Measurements from ENCODE around the gene TNFSF8. TPM values are rescaled to one million over a fixed set of nuclear protein-coding genes. Genes with fewer than 3 reads are reported as not detected.

TNFSF8 gene, protein sequence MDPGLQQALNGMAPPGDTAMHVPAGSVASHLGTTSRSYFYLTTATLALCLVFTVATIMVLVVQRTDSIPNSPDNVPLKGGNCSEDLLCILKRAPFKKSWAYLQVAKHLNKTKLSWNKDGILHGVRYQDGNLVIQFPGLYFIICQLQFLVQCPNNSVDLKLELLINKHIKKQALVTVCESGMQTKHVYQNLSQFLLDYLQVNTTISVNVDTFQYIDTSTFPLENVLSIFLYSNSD
- not detected in 2 replicates for total RNA-seq

DNA sequence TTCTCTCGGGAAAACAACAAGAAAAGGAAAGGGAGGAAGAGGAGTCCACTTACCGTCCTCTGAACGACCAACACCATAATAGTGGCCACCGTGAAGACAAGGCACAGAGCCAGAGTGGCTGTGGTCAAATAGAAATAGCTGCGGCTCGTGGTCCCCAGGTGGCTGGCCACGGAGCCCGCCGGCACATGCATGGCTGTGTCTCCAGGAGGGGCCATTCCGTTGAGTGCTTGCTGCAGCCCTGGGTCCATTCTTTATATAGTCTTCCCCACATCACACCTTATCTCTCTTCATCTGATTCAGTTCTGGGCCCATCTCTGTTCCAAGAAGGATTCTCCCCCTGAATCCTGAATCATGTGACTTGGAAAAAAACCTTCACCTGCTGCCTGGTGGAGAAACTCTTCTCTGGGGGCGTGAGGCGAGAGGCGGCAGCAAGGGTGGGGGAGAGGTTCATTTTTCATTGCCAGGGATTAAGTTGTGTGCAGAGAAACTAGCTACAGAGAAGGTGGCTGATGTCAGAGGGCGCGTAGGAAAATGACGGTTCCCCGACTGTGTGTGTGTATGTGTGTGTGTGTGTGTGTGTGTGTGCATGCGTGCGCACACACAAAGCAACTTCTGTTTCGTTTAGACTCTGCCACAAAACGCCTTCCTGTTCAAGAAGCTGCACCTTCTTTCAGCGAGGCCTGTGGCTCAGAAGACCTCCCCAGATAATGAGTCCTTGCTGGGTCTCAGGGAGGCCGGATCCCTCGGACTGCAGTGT, at the start of gene TNFSF8:
Gene TNFSF8, minus strand, starts transcription at position 536 of the 757 bp plus-strand sequence. Its CDS starts 288 bp downstream, at position 248.
- no peaks in the 10 kb centered on the region for H3K36me3 ChIP-seq (ENCODE audit: control insufficient read depth, insufficient read depth, low read length)
- H3K4me3 ChIP-seq (ENCODE audit: low read depth, low read length): no peak within 1 kb of the TSS
- TF ChIP-seq, protein P1, sequence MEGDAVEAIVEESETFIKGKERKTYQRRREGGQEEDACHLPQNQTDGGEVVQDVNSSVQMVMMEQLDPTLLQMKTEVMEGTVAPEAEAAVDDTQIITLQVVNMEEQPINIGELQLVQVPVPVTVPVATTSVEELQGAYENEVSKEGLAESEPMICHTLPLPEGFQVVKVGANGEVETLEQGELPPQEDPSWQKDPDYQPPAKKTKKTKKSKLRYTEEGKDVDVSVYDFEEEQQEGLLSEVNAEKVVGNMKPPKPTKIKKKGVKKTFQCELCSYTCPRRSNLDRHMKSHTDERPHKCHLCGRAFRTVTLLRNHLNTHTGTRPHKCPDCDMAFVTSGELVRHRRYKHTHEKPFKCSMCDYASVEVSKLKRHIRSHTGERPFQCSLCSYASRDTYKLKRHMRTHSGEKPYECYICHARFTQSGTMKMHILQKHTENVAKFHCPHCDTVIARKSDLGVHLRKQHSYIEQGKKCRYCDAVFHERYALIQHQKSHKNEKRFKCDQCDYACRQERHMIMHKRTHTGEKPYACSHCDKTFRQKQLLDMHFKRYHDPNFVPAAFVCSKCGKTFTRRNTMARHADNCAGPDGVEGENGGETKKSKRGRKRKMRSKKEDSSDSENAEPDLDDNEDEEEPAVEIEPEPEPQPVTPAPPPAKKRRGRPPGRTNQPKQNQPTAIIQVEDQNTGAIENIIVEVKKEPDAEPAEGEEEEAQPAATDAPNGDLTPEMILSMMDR (IDR thresholded peaks at IDR 0.05; ENCODE audit: insufficient read depth, low read length, severe bottlenecking): no peak
- DNase-seq (ENCODE audit: low read depth) (no peak), FAIRE-seq (no peak)
- peaks cover 11% of the 10 kb centered on the region for H3K27me3 ChIP-seq (ENCODE audit: control insufficient read depth, insufficient read depth, low read length)

DNA sequence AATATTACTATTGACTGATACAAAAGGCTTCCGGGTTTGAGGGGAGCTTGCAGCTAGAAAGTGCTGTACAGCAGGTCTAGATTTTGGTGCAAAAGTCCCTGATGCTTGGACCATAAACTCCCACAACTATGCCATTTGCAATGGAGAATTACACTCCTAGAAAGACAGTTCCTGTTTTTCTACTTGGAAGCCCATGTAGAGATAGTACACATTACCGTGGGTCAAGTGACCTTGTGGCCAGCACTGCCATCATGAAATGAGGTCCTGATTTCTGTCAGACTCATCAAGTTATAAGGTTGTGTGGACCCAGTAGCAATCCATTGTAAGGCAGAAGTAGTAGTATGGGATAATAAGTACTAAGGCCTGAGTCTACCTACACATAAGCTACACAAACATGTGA, 42.8 kb upstream of the TNFSF8 start:
- Histone ChIP-seq H3K36me3 (ENCODE audit: control insufficient read depth, insufficient read depth, low read length) (no peaks in the 10 kb centered on the region), H3K4me3 (ENCODE audit: low read depth, low read length) (no peak overlapping the region), H3K27me3 (ENCODE audit: control insufficient read depth, insufficient read depth, low read length) (no peaks in the 10 kb centered on the region)
- TF ChIP-seq, protein P1 (IDR thresholded peaks at IDR 0.05; ENCODE audit: insufficient read depth, low read length, severe bottlenecking): no peak
- FAIRE-seq (no peak), DNase-seq (ENCODE audit: low read depth) (no peak)

DNA sequence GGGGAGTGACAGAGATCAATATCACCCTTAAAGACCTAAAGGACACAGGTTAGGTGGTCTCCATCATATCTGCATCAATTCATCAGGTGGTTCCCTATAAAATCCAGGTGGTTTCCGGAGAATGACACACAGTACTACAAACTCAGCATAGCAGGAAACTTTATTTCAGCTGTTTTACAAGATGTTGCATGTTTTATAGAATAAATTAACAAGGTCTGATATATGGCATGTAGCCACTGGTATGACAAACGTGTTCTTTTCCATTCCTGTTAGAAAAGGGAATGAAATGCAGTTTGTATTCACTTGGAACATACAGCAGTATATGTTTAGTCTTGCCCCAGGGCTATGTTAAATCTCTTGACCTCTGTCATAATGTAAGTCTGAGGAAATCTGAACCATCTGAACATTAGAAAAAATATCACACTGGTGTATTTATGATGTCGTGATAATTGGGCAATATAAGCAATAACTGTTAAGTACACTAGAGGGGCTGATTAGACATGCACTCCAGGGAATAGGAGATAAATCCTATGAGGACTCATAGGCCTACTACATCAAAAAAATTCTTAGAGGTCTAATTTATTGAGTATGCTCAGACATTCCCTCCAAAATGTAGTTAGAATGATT, 42.2 kb upstream of the TNFSF8 start:
- Histone ChIP-seq H3K4me3 (ENCODE audit: low read depth, low read length) (no peak overlapping the region), H3K27me3 (ENCODE audit: control insufficient read depth, insufficient read depth, low read length) (no peaks in the 10 kb centered on the region), H3K36me3 (ENCODE audit: control insufficient read depth, insufficient read depth, low read length) (no peaks in the 10 kb centered on the region)
- TF ChIP-seq, protein P1 (IDR thresholded peaks at IDR 0.05; ENCODE audit: insufficient read depth, low read length, severe bottlenecking): no peak
- FAIRE-seq (no peak), DNase-seq (ENCODE audit: low read depth) (peak; percentile 30)

DNA sequence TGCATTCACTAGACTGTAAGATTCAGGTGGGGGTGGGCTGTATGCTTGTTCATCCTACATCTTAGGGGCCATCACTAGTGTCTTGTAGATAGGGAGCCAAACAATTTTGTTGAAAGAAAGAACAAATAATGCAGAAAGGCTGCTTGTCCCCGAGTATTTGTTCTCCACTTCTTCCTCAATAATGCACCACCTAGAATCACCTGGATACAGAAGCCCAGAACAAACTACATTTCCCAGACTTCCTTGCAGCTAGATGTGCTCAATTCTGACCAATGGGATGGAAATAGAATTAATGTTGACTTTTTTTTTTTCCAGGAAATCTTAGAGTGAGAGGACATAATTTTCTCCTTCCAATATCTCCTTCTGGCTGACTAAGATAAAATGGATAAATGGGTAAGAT, 38.9 kb upstream of the TNFSF8 start:
- no peaks in the 10 kb centered on the region for H3K36me3 ChIP-seq (ENCODE audit: control insufficient read depth, insufficient read depth, low read length)
- FAIRE-seq (no peak), DNase-seq (ENCODE audit: low read depth) (peak; percentile 23)
- no peak overlapping the region for H3K4me3 ChIP-seq (ENCODE audit: low read depth, low read length)
- TF ChIP-seq, protein P1 (IDR thresholded peaks at IDR 0.05; ENCODE audit: insufficient read depth, low read length, severe bottlenecking): no peak
- peaks cover 6% of the 10 kb centered on the region for H3K27me3 ChIP-seq (ENCODE audit: control insufficient read depth, insufficient read depth, low read length)

DNA sequence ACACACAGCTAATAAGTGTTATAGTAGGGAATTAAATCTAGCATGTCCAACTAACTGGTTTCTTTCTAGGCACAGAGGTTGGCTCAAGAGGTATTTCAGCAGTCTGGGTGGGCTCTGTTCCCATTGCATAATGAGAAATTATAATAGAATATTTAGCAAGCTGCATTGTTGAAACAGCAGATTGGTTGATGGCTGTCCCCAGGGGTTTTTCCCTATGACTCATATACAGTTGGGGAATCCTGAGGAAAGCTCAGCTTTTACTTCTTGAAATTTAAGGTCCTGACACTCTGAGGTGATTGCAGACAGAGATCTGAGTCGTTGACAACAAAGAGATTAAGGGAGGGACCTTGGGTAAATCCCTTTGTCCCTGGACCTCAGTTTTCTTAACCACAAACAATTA, 38.3 kb upstream of the TNFSF8 start:
- peak; percentile 47 for DNase-seq (ENCODE audit: low read depth)
- FAIRE-seq: no peak
- Histone ChIP-seq H3K27me3 (ENCODE audit: control insufficient read depth, insufficient read depth, low read length) (peaks cover 6% of the 10 kb centered on the region), H3K36me3 (ENCODE audit: control insufficient read depth, insufficient read depth, low read length) (no peaks in the 10 kb centered on the region), H3K4me3 (ENCODE audit: low read depth, low read length) (no peak overlapping the region)
- TF ChIP-seq, protein P1 (IDR thresholded peaks at IDR 0.05; ENCODE audit: insufficient read depth, low read length, severe bottlenecking): no peak
